ENCODE data around the gene PWP1.
"Not testable (repeated sequence)": the region's sequence is repeated elsewhere in the genome, so short reads cannot be mapped to it uniquely, and the experiment has no call there.

PWP1 gene

GRCh38 chr12:107681836-107682820, 3.5 kb upstream of the PWP1 start:
- no peak for DNase-seq (ENCODE audit: extremely low spot score)
- no peak for TF ChIP-seq BHLHE40 (IDR thresholded peaks at IDR 0.05; ENCODE audit: borderline replicate concordance)
- POLR2A ChIA-PET = no interaction called here
- CTCF ChIA-PET = interaction anchor here (0.8 kb wide), 1 partner anchor 73 kb away, joined by 3 read pairs; no protein-coding TSS in a partner anchor

DNA sequence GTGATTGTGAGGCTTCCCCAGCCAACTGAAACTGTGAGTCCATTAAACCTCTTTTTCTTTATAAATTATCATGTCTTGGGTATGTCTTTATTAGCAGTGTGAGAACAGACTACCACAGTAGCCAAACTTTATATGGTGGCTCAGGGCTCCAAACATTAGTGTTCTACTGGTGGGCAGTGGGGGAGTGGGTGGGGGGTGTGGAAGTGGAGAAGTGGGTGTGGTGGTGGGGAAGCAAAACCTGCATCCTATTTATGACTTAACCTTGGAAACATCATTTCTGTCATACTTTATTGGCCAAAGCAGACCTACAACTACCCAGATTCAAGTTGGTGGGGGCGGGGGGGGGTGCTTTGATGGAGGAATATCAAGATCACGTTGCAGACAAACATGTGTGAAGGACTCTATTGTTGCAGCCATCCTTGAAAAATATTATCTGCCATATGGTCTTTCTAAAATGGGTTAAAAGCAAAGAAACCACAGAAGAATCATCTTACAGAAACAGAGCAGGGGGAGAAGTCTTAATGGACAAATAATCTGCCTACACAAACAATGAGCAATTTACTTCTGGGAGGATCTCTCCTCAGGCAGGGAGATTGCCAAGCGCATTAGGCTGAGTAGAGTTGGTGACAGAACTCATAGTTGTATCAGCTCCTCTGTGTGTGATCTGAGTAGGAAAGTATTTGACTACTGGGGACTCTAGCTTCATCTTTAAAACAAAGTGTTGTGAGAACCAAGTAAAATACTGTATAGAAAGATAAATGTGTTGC, 1.4 kb upstream of the PWP1 start:
- POLR2A ChIA-PET = interaction anchor here (1.1 kb wide), 1 partner anchor 220 kb away, joined by 3 read pairs; no protein-coding TSS in a partner anchor
- no peak for TF ChIP-seq FOXA1 (IDR thresholded peaks at IDR 0.05)
- TF ChIP-seq TARDBP (IDR thresholded peaks at IDR 0.05) = no peak
- no peak for TF ChIP-seq SP1 (IDR thresholded peaks at IDR 0.05)
- TF ChIP-seq FOXK2 (IDR thresholded peaks at IDR 0.05) = no peak

DNA sequence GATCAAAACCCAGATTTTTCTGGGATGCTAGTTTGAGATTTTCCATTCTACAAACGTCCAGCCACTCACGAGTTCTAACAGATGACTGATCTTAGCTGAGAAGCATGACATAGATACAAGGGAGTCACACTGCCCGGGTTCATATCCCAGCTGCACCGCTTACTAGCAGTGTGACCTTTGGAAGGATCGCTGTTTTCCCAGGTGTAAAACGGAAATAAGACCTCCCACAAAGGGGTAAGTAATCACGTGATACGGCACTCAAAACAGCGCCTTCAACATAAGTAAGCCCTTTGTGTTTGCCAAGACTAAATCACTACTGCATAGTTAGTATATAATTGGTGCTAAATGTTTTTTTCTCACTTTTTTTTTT, 624 bp upstream of the PWP1 start:
- ChIA-PET CTCF (no interaction called here), POLR2A (interaction anchor here (1.0 to 1.1 kb wide), 2 partner anchors 219 to 586 kb away, joined by 3 read pairs; no protein-coding TSS in a partner anchor)
- DNase-seq (ENCODE audit: extremely low spot score) = peak; percentile 36
- no peak for TF ChIP-seq FOXA1 (IDR thresholded peaks at IDR 0.05)
- TF ChIP-seq CTBP1 (IDR thresholded peaks at IDR 0.05; ENCODE audit: borderline replicate concordance) = no peak
- no peak for TF ChIP-seq SUZ12 (IDR thresholded peaks at IDR 0.05)
- no peak for TF ChIP-seq ELF4 (IDR thresholded peaks at IDR 0.05)

More for the DNA sequence above, 1.4 kb upstream of the PWP1 start:
- CTCF ChIA-PET = interaction anchor here (0.6 kb wide), 1 partner anchor 199 kb away, joined by 3 read pairs; no protein-coding TSS in a partner anchor
- DNase-seq (ENCODE audit: extremely low spot score) = no peak

DNA sequence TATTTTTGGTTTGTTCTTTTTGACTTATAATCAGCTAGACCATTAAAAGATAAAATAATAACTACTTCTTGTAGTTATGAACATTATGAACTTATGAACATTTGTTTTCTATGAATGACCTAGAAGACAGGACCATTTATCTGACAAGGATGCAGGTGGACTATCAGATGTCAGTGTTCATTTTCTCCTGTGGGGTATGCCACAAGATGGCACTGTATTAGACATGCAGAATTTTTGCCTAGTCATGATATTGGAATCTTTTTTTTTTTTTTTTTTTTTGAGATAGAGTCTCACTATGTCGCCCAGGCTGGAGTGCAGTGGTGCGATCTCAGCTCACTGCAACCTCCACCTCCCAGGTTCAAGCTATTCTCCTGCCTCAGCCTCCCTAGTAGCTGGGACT, 10.2 kb downstream of the PWP1 start:
- POLR2A ChIA-PET; DNase-seq (ENCODE audit: extremely low spot score): not testable (repeated sequence)
- CTCF ChIA-PET = interaction anchor here (1.1 to 1.2 kb wide), 2 partner anchors 17 to 20 kb away, joined by 3 to 4 read pairs; no protein-coding TSS in a partner anchor
- peak; percentile 77 for TF ChIP-seq ZNF384 (IDR thresholded peaks at IDR 0.05)

DNA sequence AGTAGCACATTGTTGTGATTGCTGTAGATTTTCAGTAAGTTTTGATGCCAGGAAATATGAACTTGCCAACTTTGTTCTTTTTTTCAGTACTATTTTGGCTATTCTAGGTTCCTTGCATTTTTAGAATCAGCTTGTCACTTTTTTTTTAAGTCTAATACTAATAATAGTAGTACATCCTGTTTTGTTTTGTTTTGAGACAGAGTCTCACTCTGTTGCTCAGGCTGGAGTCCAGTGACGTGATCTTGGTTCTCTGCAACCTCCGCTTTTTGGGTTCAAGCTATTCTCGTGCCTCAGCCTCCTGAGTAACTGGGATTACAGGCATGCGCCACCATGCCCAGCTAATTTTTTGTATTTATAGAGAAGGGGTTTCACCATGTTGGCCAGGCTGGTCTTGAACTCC, 16.5 kb downstream of the PWP1 start:
- TF ChIP-seq LEF1 (IDR thresholded peaks at IDR 0.05; ENCODE audit: borderline replicate concordance) (no peak), L3MBTL2 (conservative IDR thresholded peaks at IDR 0.05) (no peak), ELF4 (IDR thresholded peaks at IDR 0.05) (no peak), ARNT (IDR thresholded peaks at IDR 0.05) (no peak), FOXM1 (IDR thresholded peaks at IDR 0.05; ENCODE audit: borderline replicate concordance) (no peak), BHLHE40 (IDR thresholded peaks at IDR 0.05; ENCODE audit: borderline replicate concordance) (no peak), TARDBP (IDR thresholded peaks at IDR 0.05) (no peak), FOXK2 (IDR thresholded peaks at IDR 0.05) (no peak), ZNF384 (IDR thresholded peaks at IDR 0.05) (no peak), HDGF (IDR thresholded peaks at IDR 0.05; ENCODE audit: borderline replicate concordance) (no peak), SUZ12 (IDR thresholded peaks at IDR 0.05) (no peak), SP1 (IDR thresholded peaks at IDR 0.05) (no peak), NFRKB (IDR thresholded peaks at IDR 0.05) (no peak), CTBP1 (IDR thresholded peaks at IDR 0.05; ENCODE audit: borderline replicate concordance) (no peak), FOXA1 (IDR thresholded peaks at IDR 0.05) (no peak)
- TF ChIP-seq, protein P1, sequence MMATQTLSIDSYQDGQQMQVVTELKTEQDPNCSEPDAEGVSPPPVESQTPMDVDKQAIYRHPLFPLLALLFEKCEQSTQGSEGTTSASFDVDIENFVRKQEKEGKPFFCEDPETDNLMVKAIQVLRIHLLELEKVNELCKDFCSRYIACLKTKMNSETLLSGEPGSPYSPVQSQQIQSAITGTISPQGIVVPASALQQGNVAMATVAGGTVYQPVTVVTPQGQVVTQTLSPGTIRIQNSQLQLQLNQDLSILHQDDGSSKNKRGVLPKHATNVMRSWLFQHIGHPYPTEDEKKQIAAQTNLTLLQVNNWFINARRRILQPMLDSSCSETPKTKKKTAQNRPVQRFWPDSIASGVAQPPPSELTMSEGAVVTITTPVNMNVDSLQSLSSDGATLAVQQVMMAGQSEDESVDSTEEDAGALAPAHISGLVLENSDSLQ (IDR thresholded peaks at IDR 0.05) = no peak
- ChIA-PET CTCF (no interaction called here), POLR2A (no interaction called here)
- DNase-seq (ENCODE audit: extremely low spot score) = no peak

DNA sequence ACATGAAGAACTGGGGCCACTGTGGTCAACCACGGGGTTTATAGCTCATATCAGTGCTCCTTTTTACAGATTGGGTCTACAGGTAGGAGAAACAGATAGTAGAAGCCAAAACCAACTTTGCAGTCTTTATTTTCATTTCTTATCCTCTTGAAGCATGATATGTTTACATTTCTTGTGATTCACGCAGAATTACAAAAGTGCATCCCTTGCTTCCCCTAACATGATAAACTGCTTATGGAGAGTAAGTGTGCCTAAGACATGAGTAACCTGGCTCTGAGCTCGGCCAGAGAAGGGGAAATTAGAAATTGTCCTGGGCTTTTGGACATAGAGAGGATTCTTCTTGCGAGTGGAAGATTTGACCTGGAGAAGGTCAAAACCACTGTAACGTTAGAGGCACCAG, 18.4 kb downstream of the PWP1 start:
- no peak for DNase-seq (ENCODE audit: extremely low spot score)
- ChIA-PET POLR2A (no interaction called here), CTCF (no interaction called here)
- TF ChIP-seq FOXA1 (IDR thresholded peaks at IDR 0.05) (no peak), HDGF (IDR thresholded peaks at IDR 0.05; ENCODE audit: borderline replicate concordance) (no peak), NFRKB (IDR thresholded peaks at IDR 0.05) (no peak), TARDBP (IDR thresholded peaks at IDR 0.05) (no peak), SUZ12 (IDR thresholded peaks at IDR 0.05) (no peak), FOXM1 (IDR thresholded peaks at IDR 0.05; ENCODE audit: borderline replicate concordance) (no peak), SP1 (IDR thresholded peaks at IDR 0.05) (no peak), FOXK2 (IDR thresholded peaks at IDR 0.05) (no peak), ZNF384 (IDR thresholded peaks at IDR 0.05) (no peak), BHLHE40 (IDR thresholded peaks at IDR 0.05; ENCODE audit: borderline replicate concordance) (no peak), LEF1 (IDR thresholded peaks at IDR 0.05; ENCODE audit: borderline replicate concordance) (no peak), CTBP1 (IDR thresholded peaks at IDR 0.05; ENCODE audit: borderline replicate concordance) (no peak), L3MBTL2 (conservative IDR thresholded peaks at IDR 0.05) (no peak), ELF4 (IDR thresholded peaks at IDR 0.05) (no peak), ARNT (IDR thresholded peaks at IDR 0.05) (no peak)
- TF ChIP-seq, protein P1 (IDR thresholded peaks at IDR 0.05) = no peak

DNA sequence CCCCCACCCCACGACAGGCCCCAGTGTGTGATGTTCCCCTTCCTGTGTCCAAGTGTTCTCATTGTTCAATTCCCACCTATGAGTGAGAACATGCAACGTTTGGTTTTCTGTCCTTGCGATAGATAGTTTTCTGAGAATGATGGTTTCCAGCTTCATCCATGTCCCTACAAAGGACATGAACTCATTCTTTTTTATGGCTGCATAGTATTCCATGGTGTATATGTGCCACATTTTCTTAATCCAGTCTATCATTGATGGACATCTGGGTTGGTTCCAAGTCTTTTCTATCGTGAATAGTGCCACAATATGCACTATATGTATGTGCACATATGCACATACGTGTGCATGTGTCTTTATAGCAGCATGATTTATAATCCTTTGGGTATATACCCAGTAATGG, 19.9 kb downstream of the PWP1 start:
- DNase-seq (ENCODE audit: extremely low spot score); POLR2A ChIA-PET; CTCF ChIA-PET: not testable (repeated sequence)

All from HEK293T (cell line).